A549 (cell line): ENCODE results near the gene COPB1. TPM values are rescaled to one million over a fixed set of nuclear protein-coding genes. Genes with fewer than 3 reads are reported as not detected.

Experiments used
- ATAC-seq, 2 experiments: fragments of 200-7000 bp in 1 of 2; fragments of >200 bp in 1 of 2; cut with Nextera tagmentation in 1 of 2; cut with Tn5 transposase in 1 of 2; 3 replicates each; pipeline versions ENCODE4 v1.8.0 to v1.9.1; 2018 to 2020; ENCODE audit warnings: mild to moderate bottlenecking in 1 of 2, moderate library complexity in 1 of 2
- CTCF ChIA-PET: fragments of 300-600 bp; sonication (Branson Sonifier 250); formaldehyde crosslinking; extraction: SDS; loops from one replicate; lab custom pipeline; 2021; ENCODE audit warnings: antibody characterized with exemption, inconsistent platforms; lab: Yijun Ruan, JAX
- POLR2A ChIA-PET: fragments of 350-600 bp; formaldehyde crosslinking; extraction: SDS; loops from one replicate; lab custom pipeline; 2021; ENCODE audit warnings: antibody characterized with exemption, inconsistent platforms; lab: Yijun Ruan, JAX
- DNase-seq, 2 experiments: peaks; one replicate each; pipeline versions ENCODE4 v3.0.0 to v3.0.0-alpha.2; 2011 to 2016; ENCODE audit warnings: low read depth in 1 of 2, low spot score in 1 of 2
- FAIRE-seq: peaks from 2 replicates; lab custom pipeline; 2011; peaks lifted over from hg19 to GRCh38; lab: Jason Lieb, UNC
- H3K27ac ChIP-seq, 2 experiments: fragments of >200 bp; sonication (Bioruptor Twin); formaldehyde crosslinking; 3 replicates each; pipeline ENCODE4 v1.5.1; 2016 to 2017
- H3K4me1 ChIP-seq: fragments of >200 bp; sonication (Bioruptor Twin); formaldehyde crosslinking; 3 replicates; pipeline ENCODE4 v1.6.1; 2016
- H3K4me2 ChIP-seq: fragments of >200 bp; sonication (Bioruptor Twin); formaldehyde crosslinking; 3 replicates; pipeline ENCODE4 v1.6.1; 2016
- H3K4me3 ChIP-seq: fragments of >200 bp; sonication (Bioruptor Twin); formaldehyde crosslinking; 3 replicates; pipeline ENCODE4 v1.5.1; 2016
- H3K9me3 ChIP-seq: fragments of >200 bp; sonication (Bioruptor Twin); formaldehyde crosslinking; 3 replicates; pipeline ENCODE4 v1.6.1; 2016
- BHLHE40 ChIP-seq: IDR thresholded peaks from 2 replicates; pipeline ENCODE4 v1.6.1; 2012; ENCODE audit warnings: low read depth, low read length, inconsistent platforms
- CBX2 ChIP-seq: fragments of 200-600 bp; sonication (generic); IDR thresholded peaks from 2 replicates; pipeline ENCODE4 v1.6.1; 2016; ENCODE audit warnings: low read depth, mild to moderate bottlenecking, borderline replicate concordance
- CEBPB ChIP-seq, 2 experiments: fragments of >200 bp in 1 of 2; sonication (Bioruptor Twin) in 1 of 2; formaldehyde crosslinking in 1 of 2; IDR thresholded peaks; 2 replicates each; pipeline ENCODE4 v1.6.1; 2012 to 2016
- EP300 ChIP-seq, 2 experiments: fragments of >200 bp; sonication (Bioruptor Twin); formaldehyde crosslinking; IDR thresholded peaks; 2 replicates in 1 of 2; 3 replicates in 1 of 2; pipeline ENCODE4 v1.6.1; 2016 to 2017
- ESRRA ChIP-seq: fragments of 150-350 bp; IDR thresholded peaks from 2 replicates; pipeline ENCODE4 v1.6.1; 2014; ENCODE audit warnings: mild to moderate bottlenecking, low read length, borderline replicate concordance
- GATA3 ChIP-seq: IDR thresholded peaks from 2 replicates; pipeline ENCODE4 v1.6.1; 2012; ENCODE audit warnings: borderline replicate concordance
- HEYL ChIP-seq: fragments of 250-450 bp; sonication (Bioruptor Pico); IDR thresholded peaks from 2 replicates; pipeline ENCODE4 v1.8.0; 2021; ENCODE audit warnings: mild to moderate bottlenecking, moderate library complexity
- JUN ChIP-seq, 2 experiments: fragments of >200 bp; sonication (Bioruptor Twin); formaldehyde crosslinking; IDR thresholded peaks; 2 replicates in 1 of 2; 3 replicates in 1 of 2; pipeline ENCODE4 v1.6.1; 2016 to 2017
- KDM1A ChIP-seq: fragments of 200-600 bp; sonication (generic); IDR thresholded peaks from 2 replicates; pipeline ENCODE4 v1.6.1; 2016; ENCODE audit warnings: low read depth, mild to moderate bottlenecking
- KDM5A ChIP-seq: fragments of 200-600 bp; sonication (generic); IDR thresholded peaks from 2 replicates; pipeline ENCODE4 v1.6.1; 2016; ENCODE audit warnings: antibody characterized with exemption, mild to moderate bottlenecking
- MAFK ChIP-seq: fragments of 450-650 bp; IDR thresholded peaks from 2 replicates; pipeline ENCODE4 v1.6.1; 2014; ENCODE audit not compliant: partially characterized antibody
- MAZ ChIP-seq: fragments of 150-350 bp; IDR thresholded peaks from 2 replicates; pipeline ENCODE4 v1.6.1; 2014; ENCODE audit warnings: antibody characterized with exemption, low read depth, low read length, borderline replicate concordance
- NFE2L2 ChIP-seq: fragments of 150-350 bp; conservative IDR thresholded peaks from 2 replicates; pipeline ENCODE4 v1.6.1; 2014; ENCODE audit warnings: low read length
- NPAS2 ChIP-seq: fragments of 250-450 bp; sonication (Bioruptor Pico); IDR thresholded peaks from 2 replicates; pipeline ENCODE4 v1.8.0; 2022; ENCODE audit warnings: mild to moderate bottlenecking, moderate library complexity, borderline replicate concordance
- NR3C1 ChIP-seq: fragments of >200 bp; sonication (Bioruptor Twin); formaldehyde crosslinking; IDR thresholded peaks from 3 replicates; pipeline ENCODE4 v1.6.1; 2017
- PHF8 ChIP-seq: fragments of 200-600 bp; sonication (generic); IDR thresholded peaks from 2 replicates; pipeline ENCODE4 v1.6.1; 2016; ENCODE audit warnings: low read depth, mild to moderate bottlenecking, antibody characterized with exemption, moderate library complexity, borderline replicate concordance
- RAD21 ChIP-seq, 2 experiments: fragments of >200 bp in 1 of 2; sonication (Bioruptor Twin) in 1 of 2; formaldehyde crosslinking in 1 of 2; IDR thresholded peaks in 1 of 2; conservative IDR thresholded peaks in 1 of 2; 2 replicates in 1 of 2; 3 replicates in 1 of 2; pipeline ENCODE4 v1.6.1; 2012 to 2018; ENCODE audit warnings: inconsistent platforms in 1 of 2
- RARB ChIP-seq: fragments of 250-450 bp; sonication (Bioruptor Pico); IDR thresholded peaks from 2 replicates; pipeline ENCODE4 v1.8.0; 2021; ENCODE audit warnings: mild to moderate bottlenecking, moderate library complexity
- SREBF2 ChIP-seq: fragments of 450-650 bp; IDR thresholded peaks from 2 replicates; pipeline ENCODE4 v1.6.1; 2014; ENCODE audit warnings: mild to moderate bottlenecking, moderate library complexity
- TP53 ChIP-seq: fragments of 250-450 bp; sonication (Bioruptor Pico); IDR thresholded peaks from 2 replicates; pipeline ENCODE4 v1.5.0; 2021; ENCODE audit warnings: mild to moderate bottlenecking, moderate library complexity
- ZC3H11A ChIP-seq: fragments of 450-650 bp; IDR thresholded peaks from 2 replicates; pipeline ENCODE4 v1.6.1; 2014; ENCODE audit warnings: antibody characterized with exemption, mild to moderate bottlenecking
- ZFP36 ChIP-seq: fragments of 450-650 bp; IDR thresholded peaks from 2 replicates; pipeline ENCODE4 v1.6.1; 2014; ENCODE audit warnings: borderline replicate concordance; ENCODE audit not compliant: partially characterized antibody
- ZNF302 ChIP-seq: fragments of 250-450 bp; sonication (Bioruptor Pico); IDR thresholded peaks from 2 replicates; pipeline ENCODE4 v1.9.0; 2021; ENCODE audit warnings: inconsistent platforms, mild to moderate bottlenecking, moderate library complexity
- ZSCAN20 ChIP-seq: fragments of 250-450 bp; sonication (Bioruptor Pico); IDR thresholded peaks from 2 replicates; pipeline ENCODE4 v1.8.0; 2022; ENCODE audit warnings: mild to moderate bottlenecking, moderate library complexity
- WGBS: methylation state at CpG from one replicate; pipeline ENCODE4 v1.1.6; 2017; ENCODE audit errors: missing lambda C conversion rate; 5-methylcytosine and 5-hydroxymethylcytosine counted together
- polyA minus RNA-seq: library from RNA; depleted of rRNA, polyadenylated mRNA; stranded (reverse); fragments of >200 nt; gene quantifications from 2 replicates; pipeline ENCODE4 v1.2.3, GENCODE V29; 2011; rRNA and poly(A)+ RNA removed
- polyA plus RNA-seq, 4 experiments: library from polyadenylated mRNA; depleted of rRNA in 3 of 4; stranded (reverse); fragments of >200 nt; fragmentation: RNase III in 1 of 4; extraction: RNeasy Plus Mini Kit Qiagen cat#74134 plus additional on column Dnase treatment in 1 of 4; gene quantifications; 2 replicates in 3 of 4; 3 replicates in 1 of 4; pipeline ENCODE4 v1.2.3, GENCODE V29; 2011 to 2017
- TF ChIP-seq, protein P1 (sequence below): fragments of >200 bp; sonication (Bioruptor Twin); formaldehyde crosslinking; IDR thresholded peaks from 3 replicates; pipeline ENCODE4 v1.5.1; 2016
- TF ChIP-seq, protein P2 (sequence below): fragments of >200 bp; sonication (Bioruptor Twin); formaldehyde crosslinking; IDR thresholded peaks from 2 replicates; pipeline ENCODE4 v1.6.1; 2016
- TF ChIP-seq, protein P3 (sequence below): fragments of 150-350 bp; IDR thresholded peaks from 2 replicates; pipeline ENCODE4 v1.6.1; 2014; ENCODE audit warnings: low read depth, mild to moderate bottlenecking, low read length
- TF ChIP-seq, protein P4 (sequence below): fragments of 450-650 bp; IDR thresholded peaks from 2 replicates; pipeline ENCODE4 v1.6.1; 2014; ENCODE audit warnings: antibody characterized with exemption
- TF ChIP-seq, protein P5 (sequence below): IDR thresholded peaks from 2 replicates; pipeline ENCODE4 v1.6.1; 2012
- TF ChIP-seq, protein P6 (sequence below): fragments of 250-450 bp; sonication (Bioruptor Pico); IDR thresholded peaks from 2 replicates; pipeline ENCODE4 v1.5.0; 2021; ENCODE audit warnings: mild to moderate bottlenecking, moderate library complexity, borderline replicate concordance

COPB1 gene, protein sequence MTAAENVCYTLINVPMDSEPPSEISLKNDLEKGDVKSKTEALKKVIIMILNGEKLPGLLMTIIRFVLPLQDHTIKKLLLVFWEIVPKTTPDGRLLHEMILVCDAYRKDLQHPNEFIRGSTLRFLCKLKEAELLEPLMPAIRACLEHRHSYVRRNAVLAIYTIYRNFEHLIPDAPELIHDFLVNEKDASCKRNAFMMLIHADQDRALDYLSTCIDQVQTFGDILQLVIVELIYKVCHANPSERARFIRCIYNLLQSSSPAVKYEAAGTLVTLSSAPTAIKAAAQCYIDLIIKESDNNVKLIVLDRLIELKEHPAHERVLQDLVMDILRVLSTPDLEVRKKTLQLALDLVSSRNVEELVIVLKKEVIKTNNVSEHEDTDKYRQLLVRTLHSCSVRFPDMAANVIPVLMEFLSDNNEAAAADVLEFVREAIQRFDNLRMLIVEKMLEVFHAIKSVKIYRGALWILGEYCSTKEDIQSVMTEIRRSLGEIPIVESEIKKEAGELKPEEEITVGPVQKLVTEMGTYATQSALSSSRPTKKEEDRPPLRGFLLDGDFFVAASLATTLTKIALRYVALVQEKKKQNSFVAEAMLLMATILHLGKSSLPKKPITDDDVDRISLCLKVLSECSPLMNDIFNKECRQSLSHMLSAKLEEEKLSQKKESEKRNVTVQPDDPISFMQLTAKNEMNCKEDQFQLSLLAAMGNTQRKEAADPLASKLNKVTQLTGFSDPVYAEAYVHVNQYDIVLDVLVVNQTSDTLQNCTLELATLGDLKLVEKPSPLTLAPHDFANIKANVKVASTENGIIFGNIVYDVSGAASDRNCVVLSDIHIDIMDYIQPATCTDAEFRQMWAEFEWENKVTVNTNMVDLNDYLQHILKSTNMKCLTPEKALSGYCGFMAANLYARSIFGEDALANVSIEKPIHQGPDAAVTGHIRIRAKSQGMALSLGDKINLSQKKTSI
- 231 and 232 TPM in 2 replicates for polyA plus RNA-seq (2011; rRNA removed)
- polyA plus RNA-seq (2012; cell fraction: cytosol; rRNA removed) = 59.8 and 60.6 TPM in 2 replicates
- 46.0 and 54.2 TPM in 2 replicates for polyA plus RNA-seq (2012; cell fraction: nucleus; rRNA removed)
- polyA plus RNA-seq (2017; fragmentation: RNase III; extraction: RNeasy Plus Mini Kit Qiagen cat#74134 plus additional on column Dnase treatment) = 120 to 134 TPM (median 128 TPM) in 3 replicates
- 100 and 105 TPM in 2 replicates for polyA minus RNA-seq

DNA sequence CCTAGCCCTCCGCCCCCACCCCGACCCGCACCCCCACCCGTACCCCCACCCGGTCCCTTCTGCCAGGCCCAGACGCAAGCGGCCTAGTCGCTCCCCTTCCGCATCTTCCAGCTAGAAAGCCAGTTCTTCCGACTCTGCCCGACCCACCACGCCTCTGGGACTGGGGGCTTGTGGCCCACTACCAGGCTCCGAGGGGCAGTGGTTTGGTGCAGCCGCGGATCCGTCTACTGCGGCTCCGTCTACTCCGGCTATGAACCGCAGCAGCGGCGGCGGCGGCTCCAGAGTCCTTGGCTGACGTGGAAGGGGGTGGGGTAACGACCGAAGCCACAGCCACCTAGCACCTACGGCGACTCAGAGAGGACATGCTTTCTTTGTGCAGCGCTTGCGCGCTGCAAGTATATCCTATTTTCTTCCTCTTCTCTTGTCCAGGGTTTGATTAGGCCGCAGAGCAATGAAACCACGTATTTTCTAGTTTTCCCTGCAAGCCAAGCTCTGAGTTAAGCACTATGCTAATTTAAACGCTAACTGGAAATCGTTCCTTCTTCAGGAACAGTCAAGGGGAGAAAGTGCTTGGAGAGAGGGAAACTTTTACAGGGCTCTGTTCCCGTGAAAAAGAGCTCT is at the start of gene COPB1:
TSS of gene COPB1 (minus strand) at position 252 of the 621 bp plus-strand sequence. CDS start 883 bp downstream, outside the sequence.
- CTCF ChIA-PET = interaction anchor here (1.2 kb wide), 1 partner anchor 44 kb away, joined by 3 read pairs; no protein-coding TSS in a partner anchor
- Histone ChIP-seq H3K27ac (peak within 1 kb of the TSS; percentile 82 to 93), H3K4me2 (peak within 1 kb of the TSS; percentile 80), H3K9me3 (no peaks in the 10 kb centered on the region), H3K4me3 (peak within 1 kb of the TSS; percentile 78), H3K4me1 (peaks cover 20% of the 10 kb centered on the region; the same call in 2 of the 3 replicates)
- no peak for FAIRE-seq
- POLR2A ChIA-PET = interaction anchor here (0.6 to 1.5 kb wide), 6 partner anchors 11 to 392 kb away, joined by 3 to 12 read pairs (median 4); partner anchors contain the start of genes CYP2R1 and PSMA1
- under 1% methylated on average over 12 of the region's 37 CpGs for WGBS
- ATAC-seq = peak; percentile 96 to 97
- peak; percentile 76 to 96 for DNase-seq
- TF ChIP-seq CEBPB (IDR thresholded peaks at IDR 0.05) (peak in 1 of 2 experiments; percentile 26; a peak in 1 of 4 replicates), JUN (IDR thresholded peaks at IDR 0.05) (peak; percentile 67 to 90), BHLHE40 (no peak), ZFP36 (no peak), SREBF2 (no peak), ZNF302 (no peak), TP53 (CRISPR knock-in tag) (0 out of 2 replicates have a peak, but pooled peaks have one; percentile 47), NFE2L2 (no peak), NPAS2 (CRISPR knock-in tag) (no peak), RAD21 (conservative IDR thresholded peaks at IDR 0.05 in 1 of 2, IDR thresholded peaks at IDR 0.05 in 1 of 2) (no peak), HEYL (CRISPR knock-in tag) (no peak), ZSCAN20 (no peak), GATA3 (no peak; the same call in 1 of the 2 replicates), RARB (no peak), CBX2 (no peak), EP300 (IDR thresholded peaks at IDR 0.05) (no peak), MAFK (no peak), MAZ (no peak), KDM5A (0 out of 2 replicates have a peak, but pooled peaks have one; percentile 6), PHF8 (peak; percentile 84; the same call in 1 of the 2 replicates), KDM1A (no peak), ESRRA (no peak), ZC3H11A (no peak), NR3C1 (no peak)
- TF ChIP-seq, protein P1, sequence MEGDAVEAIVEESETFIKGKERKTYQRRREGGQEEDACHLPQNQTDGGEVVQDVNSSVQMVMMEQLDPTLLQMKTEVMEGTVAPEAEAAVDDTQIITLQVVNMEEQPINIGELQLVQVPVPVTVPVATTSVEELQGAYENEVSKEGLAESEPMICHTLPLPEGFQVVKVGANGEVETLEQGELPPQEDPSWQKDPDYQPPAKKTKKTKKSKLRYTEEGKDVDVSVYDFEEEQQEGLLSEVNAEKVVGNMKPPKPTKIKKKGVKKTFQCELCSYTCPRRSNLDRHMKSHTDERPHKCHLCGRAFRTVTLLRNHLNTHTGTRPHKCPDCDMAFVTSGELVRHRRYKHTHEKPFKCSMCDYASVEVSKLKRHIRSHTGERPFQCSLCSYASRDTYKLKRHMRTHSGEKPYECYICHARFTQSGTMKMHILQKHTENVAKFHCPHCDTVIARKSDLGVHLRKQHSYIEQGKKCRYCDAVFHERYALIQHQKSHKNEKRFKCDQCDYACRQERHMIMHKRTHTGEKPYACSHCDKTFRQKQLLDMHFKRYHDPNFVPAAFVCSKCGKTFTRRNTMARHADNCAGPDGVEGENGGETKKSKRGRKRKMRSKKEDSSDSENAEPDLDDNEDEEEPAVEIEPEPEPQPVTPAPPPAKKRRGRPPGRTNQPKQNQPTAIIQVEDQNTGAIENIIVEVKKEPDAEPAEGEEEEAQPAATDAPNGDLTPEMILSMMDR = no peak
- TF ChIP-seq, protein P2, sequence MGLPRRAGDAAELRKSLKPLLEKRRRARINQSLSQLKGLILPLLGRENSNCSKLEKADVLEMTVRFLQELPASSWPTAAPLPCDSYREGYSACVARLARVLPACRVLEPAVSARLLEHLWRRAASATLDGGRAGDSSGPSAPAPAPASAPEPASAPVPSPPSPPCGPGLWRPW = no peak
- TF ChIP-seq, protein P3, sequence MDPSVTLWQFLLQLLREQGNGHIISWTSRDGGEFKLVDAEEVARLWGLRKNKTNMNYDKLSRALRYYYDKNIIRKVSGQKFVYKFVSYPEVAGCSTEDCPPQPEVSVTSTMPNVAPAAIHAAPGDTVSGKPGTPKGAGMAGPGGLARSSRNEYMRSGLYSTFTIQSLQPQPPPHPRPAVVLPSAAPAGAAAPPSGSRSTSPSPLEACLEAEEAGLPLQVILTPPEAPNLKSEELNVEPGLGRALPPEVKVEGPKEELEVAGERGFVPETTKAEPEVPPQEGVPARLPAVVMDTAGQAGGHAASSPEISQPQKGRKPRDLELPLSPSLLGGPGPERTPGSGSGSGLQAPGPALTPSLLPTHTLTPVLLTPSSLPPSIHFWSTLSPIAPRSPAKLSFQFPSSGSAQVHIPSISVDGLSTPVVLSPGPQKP = no peak
- TF ChIP-seq, protein P4, sequence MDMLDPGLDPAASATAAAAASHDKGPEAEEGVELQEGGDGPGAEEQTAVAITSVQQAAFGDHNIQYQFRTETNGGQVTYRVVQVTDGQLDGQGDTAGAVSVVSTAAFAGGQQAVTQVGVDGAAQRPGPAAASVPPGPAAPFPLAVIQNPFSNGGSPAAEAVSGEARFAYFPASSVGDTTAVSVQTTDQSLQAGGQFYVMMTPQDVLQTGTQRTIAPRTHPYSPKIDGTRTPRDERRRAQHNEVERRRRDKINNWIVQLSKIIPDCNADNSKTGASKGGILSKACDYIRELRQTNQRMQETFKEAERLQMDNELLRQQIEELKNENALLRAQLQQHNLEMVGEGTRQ = no peak
- TF ChIP-seq, protein P5, sequence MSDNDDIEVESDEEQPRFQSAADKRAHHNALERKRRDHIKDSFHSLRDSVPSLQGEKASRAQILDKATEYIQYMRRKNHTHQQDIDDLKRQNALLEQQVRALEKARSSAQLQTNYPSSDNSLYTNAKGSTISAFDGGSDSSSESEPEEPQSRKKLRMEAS = no peak; the same call in 1 of the 2 replicates
- TF ChIP-seq, protein P6, sequence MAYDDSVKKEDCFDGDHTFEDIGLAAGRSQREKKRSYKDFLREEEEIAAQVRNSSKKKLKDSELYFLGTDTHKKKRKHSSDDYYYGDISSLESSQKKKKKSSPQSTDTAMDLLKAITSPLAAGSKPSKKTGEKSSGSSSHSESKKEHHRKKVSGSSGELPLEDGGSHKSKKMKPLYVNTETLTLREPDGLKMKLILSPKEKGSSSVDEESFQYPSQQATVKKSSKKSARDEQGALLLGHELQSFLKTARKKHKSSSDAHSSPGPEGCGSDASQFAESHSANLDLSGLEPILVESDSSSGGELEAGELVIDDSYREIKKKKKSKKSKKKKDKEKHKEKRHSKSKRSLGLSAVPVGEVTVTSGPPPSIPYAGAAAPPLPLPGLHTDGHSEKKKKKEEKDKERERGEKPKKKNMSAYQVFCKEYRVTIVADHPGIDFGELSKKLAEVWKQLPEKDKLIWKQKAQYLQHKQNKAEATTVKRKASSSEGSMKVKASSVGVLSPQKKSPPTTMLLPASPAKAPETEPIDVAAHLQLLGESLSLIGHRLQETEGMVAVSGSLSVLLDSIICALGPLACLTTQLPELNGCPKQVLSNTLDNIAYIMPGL = no peak
